Limb (tissue), 2 donors: ENCODE measurements around the gene PTGIS.
A peak's percentile ranks its signal among the peaks of the same experiment; 100 is the strongest.

Experiments used
- DNase-seq, 2 donors: peaks; one replicate each; pipeline ENCODE4 v3.0.0-alpha.2; 2016; ENCODE audit errors: extremely low spot score in 2 of 2

The PTGIS gene

GRCh38 chr20:49532285-49532946, 35.5 kb downstream of the PTGIS start:
- DNase-seq, result no peak

- no peak for DNase-seq
Observed at GRCh38 chr20:49529470-49529869, 38.5 kb downstream of the PTGIS start.

- DNase-seq, result no peak
Observed at GRCh38 chr20:49526568-49526967, 41.4 kb downstream of the PTGIS start.

- no peak for DNase-seq
Observed at GRCh38 chr20:49526056-49526455, 41.9 kb downstream of the PTGIS start.

- DNase-seq, result no peak
Observed at GRCh38 chr20:49523767-49524360, 44.1 kb downstream of the PTGIS start.

GRCh38 chr20:49521356-49521755, 46.6 kb downstream of the PTGIS start:
- DNase-seq, result no peak

GRCh38 chr20:49519777-49520359, 48.1 kb downstream of the PTGIS start:
- DNase-seq, result no peak

GRCh38 chr20:49519212-49519712, 48.7 kb downstream of the PTGIS start:
- DNase-seq, result no peak

GRCh38 chr20:49518576-49518975, 49.4 kb downstream of the PTGIS start:
- DNase-seq, result no peak

- DNase-seq, result no peak
Observed at GRCh38 chr20:49517805-49518100, 50.2 kb downstream of the PTGIS start.

- DNase-seq, result no peak
Observed at GRCh38 chr20:49516916-49517804, 50.8 kb downstream of the PTGIS start.

- no peak for DNase-seq
Observed at GRCh38 chr20:49515586-49515985, 52.4 kb downstream of the PTGIS start.

- no peak for DNase-seq
Observed at GRCh38 chr20:49513517-49513916, 54.4 kb downstream of the PTGIS start.

- no peak for DNase-seq
Observed at GRCh38 chr20:49513009-49513408, 54.9 kb downstream of the PTGIS start.

GRCh38 chr20:49511788-49512525, 56.0 kb downstream of the PTGIS start:
- no peak for DNase-seq

- no peak for DNase-seq
Observed at GRCh38 chr20:49510562-49511122, 57.3 kb downstream of the PTGIS start.

GRCh38 chr20:49508435-49509199, 59.3 kb downstream of the PTGIS start:
- DNase-seq, result peak; percentile 38 to 63

GRCh38 chr20:49507741-49508434, 60.0 kb downstream of the PTGIS start:
- no peak for DNase-seq

- DNase-seq, result peak in 1 of 2 donors; percentile 78
Observed at GRCh38 chr20:49505518-49505917, 62.4 kb downstream of the PTGIS start.

- no peak for DNase-seq
Observed at GRCh38 chr20:49503176-49503575, 64.8 kb downstream of the PTGIS start.
